GM23338 (cell line): ENCODE data around the gene RPL27A.

Experiments used
- CREB1 ChIP-seq: fragments of 250-450 bp; sonication (Bioruptor Pico); IDR thresholded peaks from 2 replicates; pipeline ENCODE4 v1.5.0; 2020; ENCODE audit warnings: low read depth, mild to moderate bottlenecking, moderate library complexity
- CTCF ChIP-seq, 2 experiments: fragments of 200-600 bp in 1 of 2; sonication (generic) in 1 of 2; conservative IDR thresholded peaks; 2 replicates each; pipeline versions ENCODE4 v1.5.1 to v1.6.1; 2016 to 2017; ENCODE audit warnings: antibody characterized with exemption in 2 of 2, low read depth in 2 of 2, mild to moderate bottlenecking in 2 of 2, moderate library complexity in 1 of 2
- POLR2AphosphoS5 ChIP-seq: IDR thresholded peaks from 2 replicates; pipeline ENCODE4 v1.6.1; 2016; ENCODE audit warnings: antibody characterized with exemption, low read depth
- REST ChIP-seq: IDR thresholded peaks from one replicate; pipeline ENCODE4 v1.6.1; 2018; ENCODE audit warnings: antibody characterized with exemption; ENCODE audit not compliant: unreplicated experiment

- no peak for TF ChIP-seq POLR2AphosphoS5
- TF ChIP-seq CTCF (conservative IDR thresholded peaks at IDR 0.05; ENCODE audit: low read depth in 2 of 2), result no peak
- TF ChIP-seq CREB1 (CRISPR knock-in tag), result no peak
- TF ChIP-seq REST, result no peak
Observed at GRCh38 chr11:8709777-8710176, 27.2 kb downstream of the RPL27A start.
